Measurements from ENCODE around the gene PLA2G4B.

Gene PLA2G4B

GRCh38 chr15:41794081-41794480, 44.6 kb upstream of the PLA2G4B start:
- H3K4me3 ChIP-seq (ENCODE audit: low read depth, low read length), result no peak overlapping the region
- no peak for TF ChIP-seq CTCF (IDR thresholded peaks at IDR 0.05; ENCODE audit: low read depth, low read length)

GRCh38 chr15:41795996-41796856, 42.4 kb upstream of the PLA2G4B start:
- no peak for TF ChIP-seq CTCF (IDR thresholded peaks at IDR 0.05; ENCODE audit: low read depth, low read length)
- H3K4me3 ChIP-seq (ENCODE audit: low read depth, low read length), result no peak overlapping the region

- no peak for TF ChIP-seq CTCF (IDR thresholded peaks at IDR 0.05; ENCODE audit: low read depth, low read length)
Measured at GRCh38 chr15:41797201-41797944, 41.3 kb upstream of the PLA2G4B start.

GRCh38 chr15:41798607-41799487, 39.8 kb upstream of the PLA2G4B start:
- no peak overlapping the region for H3K4me3 ChIP-seq (ENCODE audit: low read depth, low read length)
- no peak for TF ChIP-seq CTCF (IDR thresholded peaks at IDR 0.05; ENCODE audit: low read depth, low read length)

More at GRCh38 chr15:41797201-41797944, 41.3 kb upstream of the PLA2G4B start:
- no peak overlapping the region for H3K4me3 ChIP-seq (ENCODE audit: low read depth, low read length)

GRCh38 chr15:41799488-41799805, 39.2 kb upstream of the PLA2G4B start:
- no peak overlapping the region for H3K4me3 ChIP-seq (ENCODE audit: low read depth, low read length)

GRCh38 chr15:41801185-41801584, 37.5 kb upstream of the PLA2G4B start:
- no peak for TF ChIP-seq CTCF (IDR thresholded peaks at IDR 0.05; ENCODE audit: low read depth, low read length)
- no peak overlapping the region for H3K4me3 ChIP-seq (ENCODE audit: low read depth, low read length)

More at GRCh38 chr15:41799488-41799805, 39.2 kb upstream of the PLA2G4B start:
- TF ChIP-seq CTCF (IDR thresholded peaks at IDR 0.05; ENCODE audit: low read depth, low read length), result no peak
